ENCODE results near the gene ELMOD3.
"Not testable (repeated sequence)": the region's sequence is repeated elsewhere in the genome, so short reads cannot be mapped to it uniquely, and the experiment has no call there.

The ELMOD3 gene

GRCh38 chr2:85329701-85330100, 24.9 kb upstream of the ELMOD3 start:
- not testable (repeated sequence) for DNase-seq

- no peak for DNase-seq
Measured at GRCh38 chr2:85330839-85331636, 23.5 kb upstream of the ELMOD3 start.

GRCh38 chr2:85333877-85334276, 20.7 kb upstream of the ELMOD3 start:
- not testable (repeated sequence) for DNase-seq

GRCh38 chr2:85334928-85335327, 19.6 kb upstream of the ELMOD3 start:
- no peak for DNase-seq

GRCh38 chr2:85340034-85340892, 14.3 kb upstream of the ELMOD3 start:
- no peak for DNase-seq

- DNase-seq = no peak
Measured at GRCh38 chr2:85341269-85342029, 13.1 kb upstream of the ELMOD3 start.

DNA sequence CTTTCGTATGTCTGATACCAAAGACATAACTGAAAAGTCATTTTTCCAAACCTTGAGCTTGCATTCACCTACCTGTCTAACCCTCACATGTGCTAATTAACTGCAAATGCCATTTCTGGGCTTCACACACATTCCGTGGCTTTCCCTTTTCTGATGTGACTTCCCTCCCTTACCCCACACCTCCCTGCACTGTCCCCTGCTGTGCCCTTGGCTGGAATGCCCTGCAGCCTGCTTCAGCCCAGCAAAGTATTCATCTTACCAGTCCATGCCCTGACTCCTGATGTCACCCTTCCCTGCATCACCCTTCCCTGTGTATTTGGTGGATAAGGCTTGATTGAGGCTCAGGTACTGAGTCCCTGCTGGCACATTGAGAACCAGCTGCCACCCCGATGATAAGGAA, 12.4 kb upstream of the ELMOD3 start:
- DNase-seq = no peak

DNA sequence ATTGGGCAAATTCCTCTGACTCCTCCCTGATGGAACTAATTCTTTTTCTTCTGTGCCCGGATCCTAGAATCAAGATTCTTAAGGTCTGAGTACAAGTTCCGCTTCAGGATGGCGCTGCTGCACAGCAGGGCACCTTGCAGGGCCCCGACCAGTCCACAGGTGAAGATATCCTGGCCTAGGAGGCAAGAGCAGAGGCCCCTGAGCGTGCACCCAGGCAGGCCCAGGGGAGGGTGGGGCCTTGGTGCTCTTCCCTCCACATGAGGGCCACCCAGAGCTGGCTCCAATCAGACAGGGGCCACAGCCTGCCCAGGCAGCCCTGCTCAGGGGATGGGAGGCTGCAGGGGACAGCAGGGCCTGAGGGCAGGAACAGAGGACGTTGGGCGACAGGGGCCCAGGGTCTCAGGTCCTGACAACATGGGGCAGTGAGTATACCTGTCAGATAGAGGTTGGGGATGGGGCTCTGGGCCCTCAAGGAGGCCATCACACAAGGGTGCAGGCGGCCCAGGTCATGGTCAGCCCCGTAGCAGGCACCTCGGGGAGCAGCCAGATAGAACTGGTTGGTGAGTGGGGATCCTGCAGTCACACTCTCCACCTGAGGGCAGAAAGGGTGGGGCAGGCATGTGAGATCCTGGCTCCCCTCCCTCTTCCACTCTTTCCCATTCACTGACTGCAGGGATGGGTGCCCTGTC, 11.2 kb upstream of the ELMOD3 start:
- DNase-seq = not testable (repeated sequence)

- no peak for DNase-seq
Measured at GRCh38 chr2:85344356-85344954, 10.1 kb upstream of the ELMOD3 start.

DNA sequence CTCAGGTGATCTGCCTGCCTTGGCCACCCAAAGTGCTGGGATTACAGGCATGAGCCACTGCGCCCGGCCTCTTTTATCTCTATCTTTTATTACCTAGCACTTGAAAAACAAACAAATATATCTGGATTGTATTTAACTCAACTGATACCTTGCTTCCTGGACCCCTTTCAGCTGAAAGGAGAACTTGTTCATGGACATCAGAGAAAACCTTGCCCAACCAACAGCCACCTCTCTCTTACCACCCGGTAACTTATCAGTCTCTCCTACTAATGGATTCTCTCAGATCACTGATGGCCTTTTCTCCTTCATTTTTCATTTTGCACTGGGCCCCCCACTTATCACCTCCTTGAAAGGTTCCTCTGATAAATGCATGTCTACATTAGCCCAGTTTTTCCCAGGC, 7.0 kb upstream of the ELMOD3 start:
- no peak for DNase-seq

DNA sequence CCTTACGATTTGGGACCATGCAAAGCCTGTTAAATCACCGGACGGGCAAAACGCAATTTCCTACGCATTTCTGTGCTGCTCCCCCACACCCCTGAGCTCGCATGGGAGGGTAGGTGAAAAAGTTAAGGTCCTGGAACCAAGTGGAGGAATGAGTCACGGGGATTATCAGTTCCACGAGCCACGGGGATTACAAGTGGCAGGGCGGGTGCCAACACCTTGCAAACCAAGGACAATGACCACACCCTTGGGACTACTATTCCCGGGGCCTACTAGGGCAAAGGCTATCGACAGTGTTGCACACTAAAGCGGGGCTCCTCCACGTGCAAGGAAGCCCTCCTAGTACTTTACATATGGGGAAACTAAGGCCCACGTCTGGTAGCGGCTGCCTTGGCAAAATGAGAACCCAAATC, 688 bp upstream of the ELMOD3 start:
- DNase-seq = no peak

DNA sequence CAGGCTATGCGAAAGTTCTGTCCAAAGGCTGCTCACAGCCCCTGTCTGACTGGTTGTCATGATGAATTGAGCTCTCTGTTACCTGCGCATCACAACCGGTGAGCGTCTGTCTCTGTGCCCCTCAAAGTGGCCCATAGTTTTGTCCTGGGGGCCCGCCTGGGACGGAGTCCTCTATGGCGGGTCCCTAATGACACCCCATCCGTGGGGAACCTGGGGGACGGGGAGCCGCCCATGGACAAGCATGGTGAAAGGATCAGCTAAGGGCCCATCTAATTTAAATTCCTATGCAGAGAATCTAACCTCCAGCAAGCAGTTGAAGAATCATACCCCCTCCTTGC, 473 bp downstream of the ELMOD3 start:
- DNase-seq = no peak

DNA sequence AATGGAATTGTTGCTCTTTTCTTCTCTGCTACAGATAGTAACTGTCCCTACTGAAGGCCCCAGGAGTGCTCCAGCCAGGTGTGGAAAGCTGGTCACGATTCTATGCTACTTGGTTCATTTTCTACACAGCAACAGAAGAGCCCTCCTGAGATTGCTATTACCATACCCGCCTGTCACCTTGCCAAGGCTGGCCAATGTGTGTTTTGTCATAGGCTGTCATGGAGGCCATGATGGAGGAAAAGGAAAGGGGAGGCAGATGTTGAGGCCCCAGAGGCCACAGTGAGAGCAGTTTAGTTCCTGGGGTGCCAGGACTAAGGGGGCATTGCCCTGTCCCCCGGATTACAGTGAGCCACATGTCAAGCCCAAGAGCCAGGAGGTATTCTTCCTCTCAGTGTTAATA, 952 bp downstream of the ELMOD3 start:
- DNase-seq = no peak

GRCh38 chr2:85356186-85356585, 1.6 kb downstream of the ELMOD3 start:
- no peak for DNase-seq

- no peak for DNase-seq
Measured at GRCh38 chr2:85357736-85358135, 3.2 kb downstream of the ELMOD3 start.

GRCh38 chr2:85362653-85363387, 8.3 kb downstream of the ELMOD3 start:
- not testable (repeated sequence) for DNase-seq

- DNase-seq = no peak
Measured at GRCh38 chr2:85367180-85367579, 12.6 kb downstream of the ELMOD3 start.

- DNase-seq = no peak
Measured at GRCh38 chr2:85368921-85369320, 14.4 kb downstream of the ELMOD3 start.

DNA sequence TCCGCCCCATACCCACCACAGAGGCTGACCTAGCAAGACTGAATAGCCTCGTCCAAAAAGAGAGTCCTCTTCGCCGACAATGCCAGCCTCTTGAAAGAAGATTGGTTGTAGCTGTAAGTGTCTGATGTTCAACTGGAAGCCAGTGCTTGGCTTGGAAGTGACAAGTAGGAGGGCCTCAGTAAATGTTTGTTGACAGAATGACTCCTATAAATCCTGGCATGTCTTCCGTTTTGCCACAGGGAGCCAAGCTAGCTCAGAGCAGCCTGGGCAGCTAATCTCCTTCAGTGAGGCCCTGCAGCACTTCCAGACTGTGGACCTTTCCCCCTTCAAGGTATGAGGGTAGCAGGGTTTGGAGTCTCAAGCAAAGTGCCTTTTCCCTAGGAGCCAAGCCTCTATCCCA, 14.9 kb downstream of the ELMOD3 start:
- no peak for DNase-seq

DNA sequence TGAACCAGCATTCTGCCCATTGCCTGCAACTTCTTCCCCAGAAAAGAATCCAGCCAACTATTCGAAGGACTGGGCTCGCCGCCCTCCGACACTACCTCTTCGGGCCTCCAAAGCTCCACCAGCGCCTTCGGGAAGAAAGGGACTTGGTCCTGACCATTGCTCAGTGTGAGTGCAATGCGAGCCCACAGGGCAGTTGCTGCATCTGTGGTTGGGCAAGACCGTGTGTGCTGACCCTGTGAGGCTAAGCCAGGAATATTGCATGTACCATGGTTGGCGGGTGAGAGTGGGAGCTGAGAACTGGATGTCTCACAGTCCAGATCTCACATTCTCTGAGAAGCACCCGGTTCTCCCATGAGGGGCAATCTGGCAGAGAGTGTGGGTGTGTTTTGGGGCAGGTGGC, 16.5 kb downstream of the ELMOD3 start:
- no peak for DNase-seq

- no peak for DNase-seq
Measured at GRCh38 chr2:85376291-85377065, 21.9 kb downstream of the ELMOD3 start.

All from NCI-H524 treated with DMSO at 0.1 percent for 48 hours (cell line).